HG02623 (cell line): ENCODE data around the gene THSD7A.

Experiments used
- ATAC-seq: cut with Tn5 transposase; IDR thresholded peaks from one replicate; pipeline ENCODE4 v1.9.1; 2021; ENCODE audit warnings: moderate library complexity; ENCODE audit not compliant: unreplicated experiment

THSD7A gene

GRCh38 chr7:11709196-11709595 is 122.8 kb downstream of the THSD7A start:
- ATAC-seq = no peak

DNA sequence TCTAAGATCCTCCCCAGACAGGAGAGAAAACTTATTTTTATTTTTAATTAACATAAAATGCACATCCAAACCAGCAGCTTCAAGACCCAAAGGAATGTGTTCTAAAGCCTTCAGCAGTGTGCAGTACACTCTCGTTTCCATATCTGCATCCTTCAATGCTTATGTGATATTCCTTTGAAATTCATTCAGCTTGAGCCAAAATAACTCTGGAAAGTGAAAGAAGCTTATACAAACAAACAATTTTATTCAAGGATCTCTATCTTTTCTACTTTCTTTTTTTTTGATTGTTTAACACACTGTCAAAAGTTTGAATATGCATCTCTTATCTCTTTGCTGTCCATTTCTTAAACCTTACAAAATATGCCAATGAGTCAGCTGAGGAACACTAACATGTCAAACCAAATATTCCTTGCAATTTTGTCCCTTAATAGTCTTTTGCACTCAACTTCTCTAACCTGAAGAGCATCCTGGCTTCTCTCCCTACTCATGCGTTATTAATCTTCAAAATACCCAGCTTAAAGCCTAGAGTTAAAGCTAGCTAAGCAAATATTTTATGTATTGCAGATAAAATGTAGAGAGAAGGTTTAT is 124.3 kb downstream of the THSD7A start:
- no peak for ATAC-seq

- no peak for ATAC-seq
Observed at GRCh38 chr7:11706666-11707605, 125.1 kb downstream of the THSD7A start.

DNA sequence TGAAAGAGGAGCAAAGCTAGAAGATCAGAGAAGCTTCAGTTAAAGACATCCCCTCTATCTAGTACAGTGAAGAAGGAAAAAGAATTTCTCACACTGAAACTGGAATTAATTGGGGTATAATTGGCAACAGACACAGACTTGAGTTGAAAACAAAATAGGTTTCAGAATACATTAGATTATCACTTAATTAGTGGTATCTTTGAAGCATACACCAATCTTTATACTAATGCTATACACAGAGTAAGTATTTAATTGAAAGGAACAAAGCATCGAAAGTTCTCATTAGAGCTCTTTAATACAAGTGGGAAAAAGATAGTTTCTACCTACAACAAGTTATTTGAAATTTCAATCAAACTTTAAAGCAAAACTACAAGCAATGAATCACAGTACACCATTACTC is 128.2 kb downstream of the THSD7A start:
- no peak for ATAC-seq

GRCh38 chr7:11702938-11703337 is 129.1 kb downstream of the THSD7A start:
- ATAC-seq = no peak

GRCh38 chr7:11701829-11702560 is 130.0 kb downstream of the THSD7A start:
- ATAC-seq = no peak

- ATAC-seq = no peak
Observed at GRCh38 chr7:11699666-11700065, 132.3 kb downstream of the THSD7A start.

DNA sequence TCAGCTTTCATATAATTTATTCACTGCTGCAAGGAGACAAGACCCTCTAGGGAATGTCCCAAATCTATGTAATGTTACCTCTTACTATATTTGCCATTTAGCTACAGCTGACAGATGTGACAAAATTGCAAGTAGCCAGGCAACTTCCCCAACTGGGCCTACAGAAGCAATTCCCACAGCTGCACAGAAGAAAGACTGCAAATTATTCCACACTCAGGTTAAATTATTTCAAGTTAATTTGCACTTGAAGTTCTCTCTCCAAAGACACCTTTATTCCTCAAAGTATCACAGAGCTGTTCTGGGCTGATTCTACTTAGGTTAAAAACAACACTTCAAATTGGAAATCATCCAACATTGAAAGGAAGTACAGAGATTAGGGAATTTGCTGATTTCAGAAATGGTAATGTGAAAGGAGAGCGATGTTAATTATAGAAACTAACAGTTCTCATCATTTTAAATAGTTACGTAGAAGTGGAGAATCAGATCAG is 133.6 kb downstream of the THSD7A start:
- no peak for ATAC-seq

GRCh38 chr7:11690395-11690794 is 141.6 kb downstream of the THSD7A start:
- no peak for ATAC-seq

- no peak for ATAC-seq
Observed at GRCh38 chr7:11689096-11689495, 142.9 kb downstream of the THSD7A start.

GRCh38 chr7:11681461-11681860 is 150.5 kb downstream of the THSD7A start:
- no peak for ATAC-seq

GRCh38 chr7:11675163-11675562 is 156.8 kb downstream of the THSD7A start:
- ATAC-seq = no peak

DNA sequence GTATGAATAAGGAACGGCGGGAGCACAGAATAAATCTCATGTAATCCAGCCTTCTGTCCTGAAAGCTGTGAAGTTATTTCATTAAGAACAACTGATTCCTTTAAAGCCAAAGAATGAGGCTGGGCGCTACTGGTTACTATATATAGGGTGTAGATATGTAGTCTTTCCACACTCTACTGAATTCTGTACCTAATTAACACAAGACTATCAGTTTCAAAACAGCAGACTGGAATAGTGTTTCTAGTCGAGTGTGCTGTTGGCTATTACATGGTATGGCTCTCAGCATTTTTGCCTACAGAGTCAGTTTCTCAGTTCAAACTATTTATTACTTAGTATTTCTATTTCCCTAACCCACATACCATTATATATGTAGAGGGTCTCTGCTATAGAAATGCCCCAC is 163.3 kb downstream of the THSD7A start:
- ATAC-seq = no peak

GRCh38 chr7:11667810-11668185 is 164.2 kb downstream of the THSD7A start:
- ATAC-seq = no peak

DNA sequence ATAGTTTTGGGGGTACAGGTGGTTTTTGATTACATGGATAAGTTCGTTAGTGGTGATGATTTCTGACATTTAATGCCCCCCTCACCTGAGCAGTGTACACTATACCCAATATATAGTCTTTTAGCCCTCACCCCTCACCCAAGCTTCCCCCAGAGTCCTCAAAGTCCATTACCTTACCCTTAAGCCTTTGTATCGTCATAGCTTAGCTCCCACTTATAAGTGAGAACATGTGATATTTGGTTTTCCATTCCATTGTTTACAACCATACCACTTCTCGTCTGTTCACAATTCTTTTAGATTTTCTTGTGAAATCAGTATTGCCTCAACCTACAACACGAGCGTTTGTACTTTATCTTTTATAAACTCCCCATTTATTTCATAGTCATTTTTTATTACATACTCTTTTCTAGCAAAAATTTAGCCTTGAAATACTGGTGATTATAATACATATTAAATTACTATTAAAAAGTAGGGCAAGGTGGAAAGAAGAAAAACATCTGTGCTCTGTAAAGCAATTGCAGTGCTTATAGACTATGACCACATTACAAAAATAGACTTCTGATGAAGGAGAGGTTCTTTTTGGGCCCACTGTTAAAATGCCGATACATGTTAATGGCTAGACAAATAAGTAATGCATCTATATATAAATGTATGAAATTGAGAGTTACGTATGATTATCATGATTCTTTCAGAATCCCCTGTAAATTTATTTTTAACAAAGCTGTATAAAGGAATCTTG is 164.8 kb downstream of the THSD7A start:
- no peak for ATAC-seq

GRCh38 chr7:11665357-11665756 is 166.6 kb downstream of the THSD7A start:
- no peak for ATAC-seq

DNA sequence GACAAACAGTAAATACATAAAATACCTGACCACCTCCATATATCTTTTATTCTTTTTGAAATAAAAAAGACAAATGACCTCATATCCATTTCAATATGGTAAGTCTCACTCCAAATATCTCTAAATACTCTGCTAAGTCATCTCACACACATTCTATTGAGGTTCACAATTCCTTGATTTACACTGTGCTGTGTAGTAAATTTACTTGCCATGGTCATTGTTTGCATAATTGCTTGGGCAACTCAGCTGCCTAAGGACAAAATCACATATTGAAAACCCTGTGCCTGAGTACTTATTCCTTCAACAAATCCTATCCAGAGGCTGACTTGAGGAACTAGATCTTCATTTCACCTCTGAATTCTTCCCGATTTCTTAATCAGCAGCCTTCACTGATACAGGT is 176.4 kb downstream of the THSD7A start:
- ATAC-seq = no peak

- no peak for ATAC-seq
Observed at GRCh38 chr7:11655163-11655562, 176.8 kb downstream of the THSD7A start.

DNA sequence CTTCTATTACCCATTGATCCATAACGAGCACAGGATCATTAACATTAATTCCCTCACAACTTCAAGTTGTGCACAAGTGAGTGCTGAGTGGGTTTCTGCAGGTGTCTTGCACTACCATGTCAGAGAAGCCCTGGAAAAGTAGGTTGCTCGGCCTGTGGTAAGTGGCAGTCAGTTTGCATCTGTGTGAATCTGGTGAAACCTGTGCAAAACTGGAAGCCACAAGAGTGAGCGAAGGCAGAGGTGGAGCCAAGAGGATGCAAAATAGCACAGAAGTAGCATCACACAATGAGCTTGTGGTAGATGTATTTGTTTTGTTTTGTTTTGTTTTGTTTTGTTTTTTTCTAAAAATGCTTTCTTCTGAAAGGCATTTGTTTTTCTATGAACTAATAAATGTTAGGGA is 181.5 kb downstream of the THSD7A start:
- ATAC-seq = no peak

GRCh38 chr7:11650030-11650429 is 182.0 kb downstream of the THSD7A start:
- no peak for ATAC-seq

DNA sequence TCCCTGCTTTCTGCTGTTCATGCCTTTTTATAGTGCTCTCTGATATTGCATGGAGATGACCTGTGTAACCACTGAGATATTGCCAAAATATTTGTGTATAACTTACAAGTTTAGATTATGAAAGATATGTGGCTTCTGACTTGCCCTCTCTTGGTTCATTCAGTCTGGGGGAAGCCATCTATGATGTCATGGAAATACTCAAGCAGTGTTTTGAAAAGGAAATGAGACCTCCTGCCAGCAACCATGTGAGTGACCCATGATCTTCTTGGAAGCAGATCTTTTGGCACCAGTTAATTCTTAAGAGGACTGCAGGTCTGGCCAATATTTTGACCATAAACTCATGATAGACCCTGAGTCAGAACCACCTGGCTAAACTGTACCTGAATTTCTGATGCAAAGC is 183.0 kb downstream of the THSD7A start:
- ATAC-seq = no peak
